ENCODE data around the gene GGTLC3.
"Not testable (repeated sequence)": the region's sequence is repeated elsewhere in the genome, so short reads cannot be mapped to it uniquely, and the experiment has no call there.

Gene GGTLC3

DNA sequence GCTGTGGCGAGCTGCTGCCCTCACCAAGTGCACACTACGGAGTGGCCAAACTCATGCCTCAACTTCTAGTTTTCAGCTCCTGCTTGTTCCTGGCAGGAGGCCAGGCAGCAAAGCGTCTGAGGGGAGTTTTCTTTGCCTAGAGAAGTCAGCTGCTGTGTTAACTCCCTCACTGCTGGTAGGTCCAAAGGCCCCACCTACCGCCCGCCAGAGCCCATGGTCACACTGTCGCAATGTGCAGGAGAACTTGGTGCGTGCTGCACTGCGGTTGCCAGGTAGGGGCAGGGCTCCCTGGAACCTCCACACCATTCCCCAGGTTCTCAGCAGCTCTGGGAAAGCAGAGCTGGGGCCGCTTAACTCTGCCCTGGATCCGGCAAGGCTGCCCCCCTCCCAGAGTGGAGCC is 5.6 kb downstream of the GGTLC3 start:
- FAIRE-seq = not testable (repeated sequence)

DNA sequence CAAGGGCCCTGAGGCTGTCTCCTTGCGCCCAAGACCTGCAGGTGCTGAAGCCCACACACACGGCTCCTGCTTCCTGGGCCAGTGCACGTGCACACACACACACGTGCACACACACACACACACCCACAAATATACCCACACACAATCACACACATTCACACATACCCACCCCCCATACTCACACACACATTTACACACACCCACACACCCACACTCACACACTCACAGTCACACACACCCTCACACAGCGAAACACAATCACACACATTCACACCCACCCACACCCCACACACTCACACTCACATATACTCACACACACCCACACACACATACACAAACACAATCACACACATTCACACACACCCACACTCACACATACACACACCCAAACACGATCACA is 6.6 kb downstream of the GGTLC3 start:
- not testable (repeated sequence) for FAIRE-seq

DNA sequence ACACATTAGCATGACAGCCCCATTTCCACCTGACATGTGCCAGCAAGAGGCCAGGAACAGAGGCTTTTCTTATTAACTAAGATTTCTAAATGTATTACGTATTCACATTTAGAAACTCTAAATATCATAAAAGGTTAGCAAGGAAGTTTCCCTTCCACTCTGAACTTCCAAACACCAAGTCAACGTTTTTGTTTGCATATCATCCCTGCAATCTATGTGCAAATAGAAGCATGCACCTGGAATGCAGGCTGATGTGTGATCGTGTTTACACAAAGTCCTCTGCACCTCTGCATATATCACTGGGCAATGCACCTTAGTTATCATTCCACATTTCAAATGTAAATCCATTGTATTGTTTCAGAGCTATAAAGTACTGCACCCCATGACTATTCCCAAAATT is 21.7 kb downstream of the GGTLC3 start:
- not testable (repeated sequence) for FAIRE-seq
